22Rv1 (cell line): ENCODE results near the gene MAN1C1.

ENCODE experiments used
- ZFX ChIP-seq: fragments of 450-650 bp; IDR thresholded peaks from 2 replicates; pipeline ENCODE4 v1.6.1; 2017; ENCODE audit warnings: antibody characterized with exemption, borderline replicate concordance
- TF ChIP-seq, protein P1 (sequence below): fragments of 450-650 bp; IDR thresholded peaks from 2 replicates; pipeline ENCODE4 v1.5.1; 2017; ENCODE audit warnings: mild to moderate bottlenecking

DNA sequence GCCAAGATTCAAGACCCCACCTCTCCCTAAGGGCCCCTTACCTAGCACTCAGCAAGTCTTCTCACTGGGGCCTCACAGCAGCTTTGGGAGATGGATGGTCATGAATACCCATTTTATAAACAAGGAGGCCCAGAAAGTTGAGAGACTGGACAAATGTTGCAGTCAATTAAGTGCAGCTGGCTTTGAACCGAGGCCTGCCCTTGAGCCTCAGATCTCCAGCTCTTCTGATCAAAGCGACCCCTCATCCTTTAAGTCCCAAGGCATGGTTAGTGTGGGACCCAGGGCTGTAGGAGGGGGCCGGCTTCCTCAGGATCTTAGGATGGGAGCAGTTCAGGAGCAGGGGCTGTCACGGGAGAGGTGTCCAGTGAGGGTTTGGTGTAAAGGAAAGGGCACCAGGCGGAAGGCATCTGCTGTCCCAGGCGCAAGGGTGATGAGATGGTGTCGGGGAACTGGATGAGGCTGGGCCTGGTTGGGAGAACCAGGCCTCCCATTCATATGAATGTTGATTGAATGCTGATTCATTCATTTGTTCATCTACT, 198.0 kb downstream of the MAN1C1 start:
- TF ChIP-seq, protein P1, sequence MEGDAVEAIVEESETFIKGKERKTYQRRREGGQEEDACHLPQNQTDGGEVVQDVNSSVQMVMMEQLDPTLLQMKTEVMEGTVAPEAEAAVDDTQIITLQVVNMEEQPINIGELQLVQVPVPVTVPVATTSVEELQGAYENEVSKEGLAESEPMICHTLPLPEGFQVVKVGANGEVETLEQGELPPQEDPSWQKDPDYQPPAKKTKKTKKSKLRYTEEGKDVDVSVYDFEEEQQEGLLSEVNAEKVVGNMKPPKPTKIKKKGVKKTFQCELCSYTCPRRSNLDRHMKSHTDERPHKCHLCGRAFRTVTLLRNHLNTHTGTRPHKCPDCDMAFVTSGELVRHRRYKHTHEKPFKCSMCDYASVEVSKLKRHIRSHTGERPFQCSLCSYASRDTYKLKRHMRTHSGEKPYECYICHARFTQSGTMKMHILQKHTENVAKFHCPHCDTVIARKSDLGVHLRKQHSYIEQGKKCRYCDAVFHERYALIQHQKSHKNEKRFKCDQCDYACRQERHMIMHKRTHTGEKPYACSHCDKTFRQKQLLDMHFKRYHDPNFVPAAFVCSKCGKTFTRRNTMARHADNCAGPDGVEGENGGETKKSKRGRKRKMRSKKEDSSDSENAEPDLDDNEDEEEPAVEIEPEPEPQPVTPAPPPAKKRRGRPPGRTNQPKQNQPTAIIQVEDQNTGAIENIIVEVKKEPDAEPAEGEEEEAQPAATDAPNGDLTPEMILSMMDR, result no peak
- TF ChIP-seq ZFX, result no peak
